ENCODE measurements around the gene QSER1.

Gene QSER1

GRCh38 chr11:32890843-32891656 is 1.6 kb upstream of the QSER1 start:
- TF ChIP-seq CTCF (IDR thresholded peaks at IDR 0.05; ENCODE audit: control insufficient read depth, extremely low read depth, insufficient read depth): no peak
- H3K4me3 ChIP-seq (ENCODE audit: low read depth, low read length): no peak overlapping the region
- peak; percentile 78 for DNase-seq (ENCODE audit: low read depth)

- DNase-seq (ENCODE audit: low read depth): no peak
Observed at GRCh38 chr11:32891657-32892354, 805 bp upstream of the QSER1 start.

GRCh38 chr11:32893093-32893342 is 407 bp downstream of the QSER1 start:
- TF ChIP-seq CTCF (IDR thresholded peaks at IDR 0.05; ENCODE audit: control insufficient read depth, extremely low read depth, insufficient read depth): no peak
- DNase-seq (ENCODE audit: low read depth): no peak

More at GRCh38 chr11:32891657-32892354, 805 bp upstream of the QSER1 start:
- peak overlapping the region; percentile 58 for H3K4me3 ChIP-seq (ENCODE audit: low read depth, low read length)
- no peak for TF ChIP-seq CTCF (IDR thresholded peaks at IDR 0.05; ENCODE audit: control insufficient read depth, extremely low read depth, insufficient read depth)

GRCh38 chr11:32893343-32894148 is 935 bp downstream of the QSER1 start:
- peak overlapping the region; percentile 57 for H3K4me3 ChIP-seq (ENCODE audit: low read depth, low read length)
- no peak for DNase-seq (ENCODE audit: low read depth)
- TF ChIP-seq CTCF (IDR thresholded peaks at IDR 0.05; ENCODE audit: control insufficient read depth, extremely low read depth, insufficient read depth): peak; percentile 46

More at GRCh38 chr11:32893093-32893342, 407 bp downstream of the QSER1 start:
- peak overlapping the region; percentile 57 for H3K4me3 ChIP-seq (ENCODE audit: low read depth, low read length)

GRCh38 chr11:32894149-32894827 is 1.7 kb downstream of the QSER1 start:
- no peak overlapping the region for H3K4me3 ChIP-seq (ENCODE audit: low read depth, low read length)
- no peak for DNase-seq (ENCODE audit: low read depth)
- no peak for TF ChIP-seq CTCF (IDR thresholded peaks at IDR 0.05; ENCODE audit: control insufficient read depth, extremely low read depth, insufficient read depth)

- DNase-seq (ENCODE audit: low read depth): no peak
- no peak for TF ChIP-seq CTCF (IDR thresholded peaks at IDR 0.05; ENCODE audit: control insufficient read depth, extremely low read depth, insufficient read depth)
- H3K4me3 ChIP-seq (ENCODE audit: low read depth, low read length): no peak overlapping the region
Observed at GRCh38 chr11:32894921-32895320, 2.3 kb downstream of the QSER1 start.
